ENCODE data around the gene OCRL. TPM values are rescaled to one million over a fixed set of nuclear protein-coding genes. Genes with fewer than 3 reads are reported as not detected.

The OCRL gene
- total RNA-seq, 1 donor from 2014 or later, result 36.1 TPM

- TF ChIP-seq, protein P1, sequence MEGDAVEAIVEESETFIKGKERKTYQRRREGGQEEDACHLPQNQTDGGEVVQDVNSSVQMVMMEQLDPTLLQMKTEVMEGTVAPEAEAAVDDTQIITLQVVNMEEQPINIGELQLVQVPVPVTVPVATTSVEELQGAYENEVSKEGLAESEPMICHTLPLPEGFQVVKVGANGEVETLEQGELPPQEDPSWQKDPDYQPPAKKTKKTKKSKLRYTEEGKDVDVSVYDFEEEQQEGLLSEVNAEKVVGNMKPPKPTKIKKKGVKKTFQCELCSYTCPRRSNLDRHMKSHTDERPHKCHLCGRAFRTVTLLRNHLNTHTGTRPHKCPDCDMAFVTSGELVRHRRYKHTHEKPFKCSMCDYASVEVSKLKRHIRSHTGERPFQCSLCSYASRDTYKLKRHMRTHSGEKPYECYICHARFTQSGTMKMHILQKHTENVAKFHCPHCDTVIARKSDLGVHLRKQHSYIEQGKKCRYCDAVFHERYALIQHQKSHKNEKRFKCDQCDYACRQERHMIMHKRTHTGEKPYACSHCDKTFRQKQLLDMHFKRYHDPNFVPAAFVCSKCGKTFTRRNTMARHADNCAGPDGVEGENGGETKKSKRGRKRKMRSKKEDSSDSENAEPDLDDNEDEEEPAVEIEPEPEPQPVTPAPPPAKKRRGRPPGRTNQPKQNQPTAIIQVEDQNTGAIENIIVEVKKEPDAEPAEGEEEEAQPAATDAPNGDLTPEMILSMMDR (IDR thresholded peaks at IDR 0.05; ENCODE audit: insufficient read depth, low read depth, low read length), result no peak
- FAIRE-seq (no peak), DNase-seq (ENCODE audit: low read depth) (no peak)
- peaks cover 4% of the 10 kb centered on the region for H3K79me2 ChIP-seq (ENCODE audit: insufficient read depth, low read length)
- no peaks in the 10 kb centered on the region for H3K27me3 ChIP-seq (ENCODE audit: insufficient read depth, low read length)
- no peak overlapping the region for H3K27ac Mint-ChIP-seq (ENCODE audit: unreplicated experiment)
- no peaks in the 10 kb centered on the region for H3K27me3 Mint-ChIP-seq (ENCODE audit: low read depth, unreplicated experiment)
- no peak overlapping the region for H3K27ac ChIP-seq (ENCODE audit: low read depth, low read length)
- H3K4me3 Mint-ChIP-seq (ENCODE audit: unreplicated experiment), result peak overlapping the region; percentile 82
- peak overlapping the region; percentile 62 for H3K9ac ChIP-seq (ENCODE audit: low read length)
- H4K20me1 ChIP-seq (ENCODE audit: insufficient read depth, low read length), result no peaks in the 10 kb centered on the region
- H3K4me3 ChIP-seq (ENCODE audit: insufficient read depth, low read depth, low read length), result peak overlapping the region; percentile 66
- no peaks in the 10 kb centered on the region for H3K9me3 ChIP-seq (ENCODE audit: insufficient read depth, low read depth, low read length)
- H3K4me1 Mint-ChIP-seq (ENCODE audit: low read depth, unreplicated experiment), result peaks cover 6% of the 10 kb centered on the region
- peak overlapping the region; percentile 52 for H2AFZ ChIP-seq (ENCODE audit: low read depth, low read length)
- H3K9me3 Mint-ChIP-seq (ENCODE audit: unreplicated experiment), result no peaks in the 10 kb centered on the region
- H3K4me2 ChIP-seq (ENCODE audit: low read length), result peak overlapping the region; percentile 91
- H3K4me1 ChIP-seq (ENCODE audit: insufficient read depth, low read length), result peaks cover 8% of the 10 kb centered on the region
- H3K36me3 Mint-ChIP-seq (ENCODE audit: low read depth, unreplicated experiment), result no peaks in the 10 kb centered on the region
- peaks cover 4% of the 10 kb centered on the region for H3K36me3 ChIP-seq (ENCODE audit: insufficient read depth, low read length)
Measured at GRCh38 chrX:129540722-129541184, 694 bp downstream of the OCRL start.

DNA sequence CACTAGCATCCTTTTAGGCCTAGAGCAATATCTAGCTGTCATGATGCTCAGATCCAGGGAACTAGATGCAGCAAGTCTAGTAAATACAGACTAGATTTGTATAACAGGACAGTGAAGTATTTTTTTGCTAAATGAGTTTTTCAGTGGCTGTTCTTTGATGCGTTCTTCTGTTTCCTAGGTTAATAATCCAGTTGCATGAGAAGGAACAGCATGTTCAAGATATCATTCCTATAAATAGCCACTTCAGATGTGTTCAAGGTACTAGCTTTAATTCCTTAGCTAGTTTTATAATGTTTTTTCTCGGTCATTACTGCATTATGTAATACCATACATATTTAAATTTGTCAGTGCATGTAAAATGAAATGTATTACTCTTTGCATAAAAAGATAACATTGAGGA lies 4.7 kb downstream of the OCRL start:
- Histone ChIP-seq H2AFZ (ENCODE audit: low read depth, low read length) (no peak overlapping the region), H3K4me1 (ENCODE audit: insufficient read depth, low read length) (peaks cover 8% of the 10 kb centered on the region), H3K4me3 (ENCODE audit: insufficient read depth, low read depth, low read length) (no peak overlapping the region), H3K9me3 (ENCODE audit: insufficient read depth, low read depth, low read length) (no peaks in the 10 kb centered on the region), H3K27me3 (ENCODE audit: insufficient read depth, low read length) (no peaks in the 10 kb centered on the region), H3K79me2 (ENCODE audit: insufficient read depth, low read length) (peaks cover 4% of the 10 kb centered on the region), H3K36me3 (ENCODE audit: insufficient read depth, low read length) (peaks cover 4% of the 10 kb centered on the region), H3K27ac (ENCODE audit: low read depth, low read length) (no peak overlapping the region), H3K4me2 (ENCODE audit: low read length) (no peak overlapping the region), H4K20me1 (ENCODE audit: insufficient read depth, low read length) (no peaks in the 10 kb centered on the region), H3K9ac (ENCODE audit: low read length) (no peak overlapping the region)
- H3K9me3 Mint-ChIP-seq (ENCODE audit: unreplicated experiment), result no peaks in the 10 kb centered on the region
- H3K27me3 Mint-ChIP-seq (ENCODE audit: low read depth, unreplicated experiment), result no peaks in the 10 kb centered on the region
- no peaks in the 10 kb centered on the region for H3K36me3 Mint-ChIP-seq (ENCODE audit: low read depth, unreplicated experiment)
- H3K4me1 Mint-ChIP-seq (ENCODE audit: low read depth, unreplicated experiment), result peaks cover 6% of the 10 kb centered on the region
- TF ChIP-seq, protein P1 (IDR thresholded peaks at IDR 0.05; ENCODE audit: insufficient read depth, low read depth, low read length), result no peak
- TF ChIP-seq EZH2 (IDR thresholded peaks at IDR 0.05; ENCODE audit: insufficient read depth, low read length), result no peak
- DNase-seq (ENCODE audit: low read depth), result no peak
- no peak overlapping the region for H3K27ac Mint-ChIP-seq (ENCODE audit: unreplicated experiment)
- no peak overlapping the region for H3K4me3 Mint-ChIP-seq (ENCODE audit: unreplicated experiment)
- FAIRE-seq, result peak; percentile 73

DNA sequence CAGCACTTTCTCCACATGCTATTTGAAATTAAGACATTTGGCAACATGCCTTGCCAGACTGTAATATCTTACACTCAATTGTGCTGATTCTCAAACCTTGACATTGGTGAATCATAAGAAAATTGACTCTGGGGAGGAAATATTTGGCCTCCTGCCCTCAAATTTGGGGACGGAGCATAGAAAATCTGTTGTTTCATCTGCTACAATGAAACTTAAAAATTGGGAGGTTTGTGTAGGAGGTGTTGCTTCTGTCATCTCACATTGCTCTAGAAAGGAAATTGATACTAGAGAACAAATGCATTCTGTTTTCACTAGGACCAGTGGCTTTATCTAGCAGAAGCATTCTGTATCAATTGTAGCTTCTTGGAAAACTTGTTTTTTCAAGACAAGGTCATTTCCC lies 5.3 kb downstream of the OCRL start:
- H3K4me2 ChIP-seq (ENCODE audit: low read length), result no peak overlapping the region
- DNase-seq (ENCODE audit: low read depth), result no peak
- peaks cover 8% of the 10 kb centered on the region for H3K4me1 ChIP-seq (ENCODE audit: insufficient read depth, low read length)
- no peak overlapping the region for H3K27ac Mint-ChIP-seq (ENCODE audit: unreplicated experiment)
- no peak overlapping the region for H3K27ac ChIP-seq (ENCODE audit: low read depth, low read length)
- peaks cover 4% of the 10 kb centered on the region for H3K36me3 ChIP-seq (ENCODE audit: insufficient read depth, low read length)
- no peaks in the 10 kb centered on the region for H3K36me3 Mint-ChIP-seq (ENCODE audit: low read depth, unreplicated experiment)
- no peak overlapping the region for H2AFZ ChIP-seq (ENCODE audit: low read depth, low read length)
- peaks cover 6% of the 10 kb centered on the region for H3K4me1 Mint-ChIP-seq (ENCODE audit: low read depth, unreplicated experiment)
- H3K27me3 ChIP-seq (ENCODE audit: insufficient read depth, low read length), result no peaks in the 10 kb centered on the region
- TF ChIP-seq, protein P1 (IDR thresholded peaks at IDR 0.05; ENCODE audit: insufficient read depth, low read depth, low read length), result no peak
- no peak for TF ChIP-seq EZH2 (IDR thresholded peaks at IDR 0.05; ENCODE audit: insufficient read depth, low read length)
- no peaks in the 10 kb centered on the region for H3K9me3 ChIP-seq (ENCODE audit: insufficient read depth, low read depth, low read length)
- H3K27me3 Mint-ChIP-seq (ENCODE audit: low read depth, unreplicated experiment), result no peaks in the 10 kb centered on the region
- FAIRE-seq, result peak; percentile 37
- peaks cover 4% of the 10 kb centered on the region for H3K79me2 ChIP-seq (ENCODE audit: insufficient read depth, low read length)
- no peaks in the 10 kb centered on the region for H3K9me3 Mint-ChIP-seq (ENCODE audit: unreplicated experiment)
- H3K4me3 ChIP-seq (ENCODE audit: insufficient read depth, low read depth, low read length), result no peak overlapping the region
- no peaks in the 10 kb centered on the region for H4K20me1 ChIP-seq (ENCODE audit: insufficient read depth, low read length)
- H3K4me3 Mint-ChIP-seq (ENCODE audit: unreplicated experiment), result no peak overlapping the region
- no peak overlapping the region for H3K9ac ChIP-seq (ENCODE audit: low read length)
